Stimulated activated CD4-positive, alpha-beta T cell treated with anti-CD3 and anti-CD28 coated beads, TNF-alpha, amount 100 ng/mL, for 48 hours (primary cell): ENCODE measurements around the gene HSPB1.
"Not testable (repeated sequence)": the region's sequence is repeated elsewhere in the genome, so short reads cannot be mapped to it uniquely, and the experiment has no call there.

ENCODE experiments used
- DNase-seq, 3 donors: peaks; one replicate each; pipeline ENCODE4 v3.0.0-alpha.2; 2020; ENCODE audit warnings: low read depth in 3 of 3

HSPB1 gene

GRCh38 chr7:76333511-76334101, 31.1 kb downstream of the HSPB1 start:
- no peak for DNase-seq

GRCh38 chr7:76334320-76334967, 32.0 kb downstream of the HSPB1 start:
- DNase-seq: no peak

- not testable (repeated sequence) for DNase-seq
Observed at GRCh38 chr7:76335417-76335816, 32.9 kb downstream of the HSPB1 start.

- no peak for DNase-seq
Observed at GRCh38 chr7:76336094-76336493, 33.6 kb downstream of the HSPB1 start.

- DNase-seq: no peak
Observed at GRCh38 chr7:76337147-76337546, 34.7 kb downstream of the HSPB1 start.

- DNase-seq: no peak
Observed at GRCh38 chr7:76338298-76339084, 36.0 kb downstream of the HSPB1 start.

GRCh38 chr7:76340617-76341131, 38.2 kb downstream of the HSPB1 start:
- no peak for DNase-seq

- DNase-seq: no peak
Observed at GRCh38 chr7:76342222-76342621, 39.7 kb downstream of the HSPB1 start.

- no peak for DNase-seq
Observed at GRCh38 chr7:76343294-76343930, 40.9 kb downstream of the HSPB1 start.

GRCh38 chr7:76343931-76344321, 41.5 kb downstream of the HSPB1 start:
- no peak for DNase-seq

GRCh38 chr7:76346097-76346496, 43.6 kb downstream of the HSPB1 start:
- no peak for DNase-seq

GRCh38 chr7:76346778-76347177, 44.3 kb downstream of the HSPB1 start:
- no peak for DNase-seq

GRCh38 chr7:76347710-76348109, 45.2 kb downstream of the HSPB1 start:
- no peak for DNase-seq

GRCh38 chr7:76349313-76349885, 46.9 kb downstream of the HSPB1 start:
- DNase-seq: no peak

GRCh38 chr7:76351372-76351771, 48.9 kb downstream of the HSPB1 start:
- no peak for DNase-seq

- no peak for DNase-seq
Observed at GRCh38 chr7:76352193-76352592, 49.7 kb downstream of the HSPB1 start.

- DNase-seq: no peak
Observed at GRCh38 chr7:76353744-76354143, 51.3 kb downstream of the HSPB1 start.
